ENCODE results near the gene ATP9B. TPM values are rescaled to one million over a fixed set of nuclear protein-coding genes. Genes with fewer than 3 reads are reported as not detected.

ATP9B gene
- total and polyA plus RNA-seq, 2 donors from 2014 or later = 10.0 to 48.2 TPM

GRCh38 chr18:79361766-79362522 lies 292.8 kb downstream of the ATP9B start:
- intact Hi-C loops (cut with DNase I) = no loop called here
- no peak for TF ChIP-seq CTCF (IDR thresholded peaks at IDR 0.05; ENCODE audit: borderline replicate concordance, extremely low read depth, insufficient read depth)
- no peak overlapping the region for H3K9ac ChIP-seq (ENCODE audit: low read length in 3 of 3)
- peaks cover 2 to 26% (median 11%) of the 10 kb centered on the region in 3 donors for H3K36me3 ChIP-seq (ENCODE audit: control insufficient read depth in 2 of 3, insufficient read depth in 3 of 3, low read length in 3 of 3)
- H3K4me1 ChIP-seq (ENCODE audit: control insufficient read depth in 2 of 3, insufficient read depth in 2 of 3, low read depth in 1 of 3, low read length in 3 of 3) = no peaks in the 10 kb centered on the region
- DNase-seq (no peak), FAIRE-seq (no peak)
- no peaks in the 10 kb centered on the region for H3K27me3 ChIP-seq (ENCODE audit: control insufficient read depth, insufficient read depth, low read length)
- H3K9me3 ChIP-seq (ENCODE audit: control insufficient read depth in 2 of 3, insufficient read depth in 1 of 3, low read length in 3 of 3) = no peaks in the 10 kb centered on the region
- H3K4me3 ChIP-seq (ENCODE audit: low read length in 3 of 3) = no peak overlapping the region
- no peak overlapping the region for H3K27ac ChIP-seq (ENCODE audit: low read depth in 2 of 2, low read length in 2 of 2)

GRCh38 chr18:79365701-79366100 lies 296.5 kb downstream of the ATP9B start:
- peaks cover 0 to 16% (median 11%) of the 10 kb centered on the region in 3 donors for H3K36me3 ChIP-seq (ENCODE audit: control insufficient read depth in 2 of 3, insufficient read depth in 3 of 3, low read length in 3 of 3)
- FAIRE-seq = no peak
- H3K9ac ChIP-seq (ENCODE audit: low read length in 3 of 3) = no peak overlapping the region
- H3K4me1 ChIP-seq (ENCODE audit: control insufficient read depth in 2 of 3, insufficient read depth in 2 of 3, low read depth in 1 of 3, low read length in 3 of 3) = peaks cover 0 to 3% (median 0%) of the 10 kb centered on the region in 3 donors
- TF ChIP-seq CTCF (IDR thresholded peaks at IDR 0.05; ENCODE audit: borderline replicate concordance, extremely low read depth, insufficient read depth) = no peak
- DNase-seq = no peak
- no peaks in the 10 kb centered on the region for H3K27me3 ChIP-seq (ENCODE audit: control insufficient read depth, insufficient read depth, low read length)
- no peak overlapping the region for H3K4me3 ChIP-seq (ENCODE audit: low read length in 3 of 3)
- no peak overlapping the region for H3K27ac ChIP-seq (ENCODE audit: low read depth in 2 of 2, low read length in 2 of 2)
- intact Hi-C loops (cut with DNase I) = no loop called here
- H3K9me3 ChIP-seq (ENCODE audit: control insufficient read depth in 2 of 3, insufficient read depth in 1 of 3, low read length in 3 of 3) = no peaks in the 10 kb centered on the region

GRCh38 chr18:79366177-79367094 lies 297.2 kb downstream of the ATP9B start:
- Histone ChIP-seq H3K4me3 (ENCODE audit: low read length in 3 of 3) (no peak overlapping the region), H3K27me3 (ENCODE audit: control insufficient read depth, insufficient read depth, low read length) (no peaks in the 10 kb centered on the region), H3K36me3 (ENCODE audit: control insufficient read depth in 2 of 3, insufficient read depth in 3 of 3, low read length in 3 of 3) (peaks cover 0 to 8% (median 7%) of the 10 kb centered on the region in 3 donors), H3K27ac (ENCODE audit: low read depth in 2 of 2, low read length in 2 of 2) (no peak overlapping the region), H3K4me1 (ENCODE audit: control insufficient read depth in 2 of 3, insufficient read depth in 2 of 3, low read depth in 1 of 3, low read length in 3 of 3) (peaks cover 0 to 3% (median 0%) of the 10 kb centered on the region in 3 donors), H3K9me3 (ENCODE audit: control insufficient read depth in 2 of 3, insufficient read depth in 1 of 3, low read length in 3 of 3) (no peaks in the 10 kb centered on the region), H3K9ac (ENCODE audit: low read length in 3 of 3) (no peak overlapping the region)
- DNase-seq = no peak
- intact Hi-C loops (cut with DNase I) = no loop called here
- no peak for FAIRE-seq
- no peak for TF ChIP-seq CTCF (IDR thresholded peaks at IDR 0.05; ENCODE audit: borderline replicate concordance, extremely low read depth, insufficient read depth)
